HepG2 (cell line): Measurements from ENCODE around the gene CCDC196. TPM values are rescaled to one million over a fixed set of nuclear protein-coding genes. Genes with fewer than 3 reads are reported as not detected.
A peak's percentile ranks its signal among the peaks of the same experiment; 100 is the strongest.

Experiments used
- AGO2 ChIP-seq: fragments of 200-400 bp; formaldehyde crosslinking; optimal IDR thresholded peaks from 2 replicates; pipeline ENCODE3; 2017; ENCODE audit warnings: mild to moderate bottlenecking, low read depth, low read length, moderate library complexity
- CENPT ChIP-seq: sonication (generic); formaldehyde crosslinking; IDR thresholded peaks from 2 replicates; pipeline ENCODE4 v1.8.0; 2022; ENCODE audit warnings: low read depth, mild to moderate bottlenecking, moderate library complexity, missing genetic modification reagents
- ETS1 ChIP-seq: sonication (generic); formaldehyde crosslinking; IDR thresholded peaks from 2 replicates; pipeline ENCODE4 v1.4.0; 2020; ENCODE audit warnings: missing genetic modification reagents
- FOSL1 ChIP-seq: sonication (generic); formaldehyde crosslinking; IDR thresholded peaks from 2 replicates; pipeline ENCODE4 v1.9.0; 2021; ENCODE audit warnings: missing genetic modification reagents, borderline replicate concordance
- HNRNPK ChIP-seq: fragments of 200-400 bp; formaldehyde crosslinking; IDR thresholded peaks from 2 replicates; pipeline ENCODE4 v1.6.1; 2018; ENCODE audit warnings: low read length, low read depth, moderate library complexity, mild to moderate bottlenecking; ENCODE audit not compliant: poor library complexity, severe bottlenecking
- MATR3 ChIP-seq: sonication (generic); formaldehyde crosslinking; IDR thresholded peaks from 2 replicates; pipeline ENCODE4 v1.4.0; 2020; ENCODE audit warnings: missing genetic modification reagents
- MTF2 ChIP-seq: sonication (generic); formaldehyde crosslinking; IDR thresholded peaks from 2 replicates; pipeline ENCODE4 v1.5.0; 2020; ENCODE audit warnings: missing genetic modification reagents, borderline replicate concordance
- NFIB ChIP-seq: sonication (generic); formaldehyde crosslinking; IDR thresholded peaks from 2 replicates; pipeline ENCODE4 v1.9.0; 2021; ENCODE audit warnings: missing genetic modification reagents, mild to moderate bottlenecking, borderline replicate concordance
- RAD51 ChIP-seq: fragments of 450-650 bp; IDR thresholded peaks from 2 replicates; pipeline ENCODE4 v1.6.1; 2016; ENCODE audit warnings: borderline replicate concordance
- TBP ChIP-seq: sonication (generic); formaldehyde crosslinking; IDR thresholded peaks from 2 replicates; pipeline ENCODE4 v1.5.0; 2020; ENCODE audit warnings: missing genetic modification reagents
- TP53 ChIP-seq: sonication (generic); formaldehyde crosslinking; conservative IDR thresholded peaks from 2 replicates; pipeline ENCODE4 v1.4.0; 2020; ENCODE audit warnings: missing genetic modification reagents
- ZFAT ChIP-seq: sonication (generic); formaldehyde crosslinking; conservative IDR thresholded peaks from 2 replicates; pipeline ENCODE4 v1.8.1; 2023; ENCODE audit warnings: missing genetic modification reagents, inconsistent platforms
- ZMYM4 ChIP-seq: sonication (generic); formaldehyde crosslinking; IDR thresholded peaks from 2 replicates; pipeline ENCODE4 v1.8.1; 2023; ENCODE audit warnings: mild to moderate bottlenecking, missing genetic modification reagents
- ZNF407 ChIP-seq: sonication (generic); formaldehyde crosslinking; IDR thresholded peaks from one replicate; pipeline ENCODE4 v1.5.1; 2020; ENCODE audit warnings: mild to moderate bottlenecking, missing genetic modification reagents; ENCODE audit errors: not compliant biosample characterization
- ZNF431 ChIP-seq: sonication (generic); formaldehyde crosslinking; IDR thresholded peaks from 2 replicates; pipeline ENCODE4 v1.9.0; 2022; ENCODE audit warnings: missing genetic modification reagents, low read depth, mild to moderate bottlenecking, borderline replicate concordance
- polyA plus RNA-seq, 8 experiments: library from polyadenylated mRNA; depleted of rRNA in 3 of 8; stranded (reverse) in 7 of 8; unstranded in 1 of 8; fragments of >200 nt; fragmentation: Illumina TruSeq in 4 of 8; extraction: Trizol in 4 of 8; gene quantifications; 2 replicates each; pipeline versions ENCODE4 v1.2.1 to v1.2.3, GENCODE V29; 2011 to 2016; ENCODE audit warnings: low read depth in 4 of 8, missing spikeins in 1 of 8, mixed read lengths in 1 of 8; ENCODE audit not compliant: insufficient read depth in 1 of 8
- total RNA-seq, 5 experiments: library from RNA; depleted of rRNA; stranded (reverse); fragments of >200 nt; fragmentation: Illumina TruSeq; extraction: Trizol; gene quantifications; 2 replicates each; pipeline ENCODE4 v1.2.3, GENCODE V29; 2016; ENCODE audit warnings: low read depth in 1 of 5

Gene CCDC196
- total and polyA plus RNA-seq, 2 of the 13 experiments (the other 11 are each of a cell fraction or from before 2014, with no cell fraction given) = not detected

DNA sequence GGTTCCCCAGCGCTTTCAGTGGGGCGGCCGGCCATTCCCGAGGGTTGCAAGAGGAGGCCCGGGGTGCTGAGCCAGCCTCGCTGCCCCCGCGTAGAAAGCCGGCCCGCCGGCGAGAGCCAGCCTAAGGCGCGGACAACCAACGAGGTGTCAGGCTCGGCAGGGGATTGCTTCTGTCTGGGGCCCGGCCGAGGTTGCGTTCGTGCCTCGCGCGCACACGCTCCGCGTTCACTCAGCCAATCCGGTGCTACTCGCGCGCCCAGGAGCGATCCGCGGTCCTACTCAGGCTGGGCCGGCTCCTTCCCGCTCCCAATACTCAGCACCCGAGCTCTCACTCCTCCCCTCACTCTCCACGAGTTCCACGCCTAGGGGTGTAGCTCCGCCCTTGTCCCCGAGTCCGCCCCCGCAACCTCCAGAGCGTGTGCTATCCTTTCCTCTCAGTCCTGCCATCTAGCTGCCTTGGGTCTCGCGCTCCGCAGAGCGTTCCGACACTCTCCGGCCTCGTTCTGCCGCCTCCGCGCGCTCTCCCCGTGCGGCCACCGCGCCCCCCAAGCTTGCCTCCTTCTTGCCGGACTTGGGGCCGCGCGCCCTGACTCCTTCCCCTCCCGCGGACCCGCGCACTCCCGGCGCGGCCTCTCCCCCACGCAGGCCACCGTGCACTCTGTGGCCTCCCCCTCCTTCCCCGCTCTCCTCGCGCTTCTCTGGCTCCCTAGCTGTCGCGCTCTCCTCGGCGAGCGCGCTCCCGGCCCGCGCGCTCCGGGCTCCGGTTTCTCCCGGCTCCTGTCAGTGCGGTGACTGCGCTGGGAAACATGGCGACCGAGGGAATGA lies 21.8 kb downstream of the CCDC196 start, which contains the start of gene GPHN (continued):
- TF ChIP-seq ZNF407 (CRISPR knock-in tag) = peak; percentile 22
- no peak for TF ChIP-seq TP53
- peak; percentile 41; the same call in 1 of the 2 replicates for TF ChIP-seq ZNF431 (CRISPR knock-in tag)
- TF ChIP-seq MATR3 (CRISPR knock-in tag) = no peak
- TF ChIP-seq MTF2 (CRISPR knock-in tag) = no peak; the same call in 1 of the 2 replicates
- TF ChIP-seq NFIB (CRISPR knock-in tag) = no peak
- TF ChIP-seq ETS1 (CRISPR knock-in tag) = no peak
- TF ChIP-seq AGO2 = peak; percentile 53
- TF ChIP-seq ZFAT (CRISPR knock-in tag) = no peak
- TF ChIP-seq TBP = no peak
- TF ChIP-seq RAD51 = no peak
- peak; percentile 69 for TF ChIP-seq HNRNPK
- no peak for TF ChIP-seq FOSL1 (CRISPR knock-in tag)
- no peak for TF ChIP-seq CENPT
- peak; percentile 95 for TF ChIP-seq ZMYM4 (CRISPR knock-in tag)
